ENCODE results near the gene M1AP.

Gene M1AP

GRCh38 chr2:74515981-74516633, 132.0 kb downstream of the M1AP start:
- no peak for DNase-seq

GRCh38 chr2:74515271-74515980, 132.7 kb downstream of the M1AP start:
- no peak for DNase-seq

- DNase-seq = no peak
These were observed 133.5 kb downstream of the M1AP start, which contains the start of gene TLX2 for GRCh38 chr2:74514368-74515270. TLX2 (plus strand) TSS chr2:74514450; CDS start chr2:74514807, 357 bp downstream.

GRCh38 chr2:74513605-74514367, 134.3 kb downstream of the M1AP start:
- no peak for DNase-seq

- no peak for DNase-seq
These were observed 135.2 kb downstream of the M1AP start for GRCh38 chr2:74512744-74513604.

- DNase-seq = peak; percentile 85
These were observed 136.8 kb downstream of the M1AP start for GRCh38 chr2:74511104-74511989.

GRCh38 chr2:74510272-74510671, 137.9 kb downstream of the M1AP start:
- no peak for DNase-seq

- DNase-seq = peak; percentile 57
These were observed 140.1 kb downstream of the M1AP start for GRCh38 chr2:74507926-74508520.

Data from NCI-H524 treated with DMSO at 0.1 percent for 48 hours (cell line).